C4-2B (cell line): ENCODE results near the gene FEV.

ENCODE experiments used
- CTCF ChIP-seq: fragments of 450-650 bp; conservative IDR thresholded peaks from 2 replicates; pipeline ENCODE4 v1.5.1; 2017; ENCODE audit warnings: mild to moderate bottlenecking
- ZFX ChIP-seq: fragments of 450-650 bp; IDR thresholded peaks from 2 replicates; pipeline ENCODE4 v1.6.1; 2017

- TF ChIP-seq CTCF: peak; percentile 16
- TF ChIP-seq ZFX: no peak
Measured at GRCh38 chr2:218975060-218975777, 9.8 kb downstream of the FEV start.
